ENCODE measurements around the gene RYK. TPM values are rescaled to one million over a fixed set of nuclear protein-coding genes. Genes with fewer than 3 reads are reported as not detected.

RYK gene
- total RNA-seq, 2 experiments from 2014 or later = 7.8 to 9.7 TPM

- peaks cover 24% of the 10 kb centered on the region for H3K4me1 Mint-ChIP-seq
- peaks cover 3% of the 10 kb centered on the region for H3K9me3 Mint-ChIP-seq
- H3K27me3 Mint-ChIP-seq = peaks cover 37% of the 10 kb centered on the region
- DNase-seq = no peak
- H3K36me3 Mint-ChIP-seq (ENCODE audit: low read depth) = peaks cover 2% of the 10 kb centered on the region
- POLR2A ChIA-PET = no interaction called here
- no peak overlapping the region for H3K27ac Mint-ChIP-seq
- CTCF ChIA-PET = interaction anchor here (1.1 to 1.2 kb wide), 2 partner anchors 10 to 12 kb away, joined by 3 read pairs; no protein-coding TSS in a partner anchor
- peak overlapping the region; percentile 49 for H3K4me3 Mint-ChIP-seq
Measured at GRCh38 chr3:134251731-134252391, 1.2 kb upstream of the RYK start.

- CTCF ChIA-PET = interaction anchor here (1.1 kb wide), 1 partner anchor 26 kb away, joined by 3 read pairs; no protein-coding TSS in a partner anchor
- POLR2A ChIA-PET = interaction anchor here (1.1 kb wide), 1 partner anchor 235 kb away, joined by 3 read pairs; no protein-coding TSS in a partner anchor
- Mint-ChIP-seq H3K27ac (peak overlapping the region; percentile 93), H3K36me3 (ENCODE audit: low read depth) (peaks cover 4% of the 10 kb centered on the region), H3K4me3 (peak overlapping the region; percentile 89), H3K4me1 (peaks cover 26% of the 10 kb centered on the region), H3K9me3 (peaks cover 6% of the 10 kb centered on the region), H3K27me3 (peaks cover 25% of the 10 kb centered on the region)
- DNase-seq = peak; percentile 34
Measured at GRCh38 chr3:134249935-134250716, 533 bp downstream of the RYK start.

GRCh38 chr3:134249296-134249841 is 1.3 kb downstream of the RYK start:
- DNase-seq = no peak
- ChIA-PET CTCF (no interaction called here), POLR2A (no interaction called here)
- peaks cover 19% of the 10 kb centered on the region for H3K27me3 Mint-ChIP-seq
- H3K4me3 Mint-ChIP-seq = peak overlapping the region; percentile 89
- H3K36me3 Mint-ChIP-seq (ENCODE audit: low read depth) = peaks cover 4% of the 10 kb centered on the region
- H3K9me3 Mint-ChIP-seq = peaks cover 6% of the 10 kb centered on the region
- H3K4me1 Mint-ChIP-seq = peaks cover 26% of the 10 kb centered on the region
- H3K27ac Mint-ChIP-seq = peak overlapping the region; percentile 93

GRCh38 chr3:134244921-134245320 is 5.7 kb downstream of the RYK start:
- Mint-ChIP-seq H3K27ac (no peak overlapping the region), H3K9me3 (peaks cover 6% of the 10 kb centered on the region), H3K4me3 (no peak overlapping the region), H3K4me1 (peaks cover 19% of the 10 kb centered on the region), H3K36me3 (ENCODE audit: low read depth) (peaks cover 3% of the 10 kb centered on the region), H3K27me3 (peaks cover 6% of the 10 kb centered on the region)
- DNase-seq = no peak
- POLR2A ChIA-PET = no interaction called here
- CTCF ChIA-PET = no interaction called here

DNA sequence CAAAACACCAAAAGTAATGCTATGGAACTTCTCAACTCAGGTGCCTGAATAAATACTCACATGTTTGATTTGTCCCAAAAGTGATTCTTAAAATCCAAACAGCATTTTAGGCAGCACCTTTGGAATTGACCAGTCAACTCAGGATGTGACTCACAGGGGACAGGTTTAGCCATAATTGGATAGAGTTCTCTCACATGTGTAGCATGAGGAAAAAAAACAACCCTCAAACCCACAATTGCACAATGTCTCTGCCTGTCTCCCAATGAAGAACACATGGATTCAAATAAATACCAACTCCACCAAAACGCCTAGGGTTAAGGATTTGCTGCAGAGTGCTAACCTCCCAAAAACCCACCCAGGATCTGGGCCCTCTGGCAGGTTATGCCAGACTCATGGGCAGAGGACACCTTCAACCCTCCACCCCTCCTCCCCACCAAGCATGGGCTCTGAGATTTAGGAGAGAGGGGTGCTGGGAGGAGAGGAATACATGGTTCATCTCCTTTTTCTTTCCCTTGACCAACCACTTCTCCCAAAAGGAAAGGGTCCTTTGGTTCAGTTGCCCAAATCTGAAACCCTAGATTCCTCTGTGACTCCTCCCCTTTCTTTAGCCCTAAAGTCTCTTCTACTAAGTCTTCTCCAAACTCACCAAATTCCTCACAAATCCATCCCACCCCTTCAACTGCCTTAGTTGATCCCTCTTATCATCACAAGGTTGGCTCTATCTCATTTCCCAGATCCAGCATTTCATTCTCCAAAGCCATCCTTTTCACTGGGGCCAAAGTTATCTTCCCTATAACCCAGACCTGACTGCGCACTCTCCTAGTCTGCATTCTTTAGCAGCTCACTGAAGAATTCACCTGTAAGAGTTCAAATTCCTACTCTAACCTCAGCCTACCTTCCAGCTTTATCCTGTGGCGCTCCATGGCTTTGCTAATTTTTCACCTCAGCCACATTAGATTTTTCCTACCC is 7.7 kb downstream of the RYK start:
- H3K27ac Mint-ChIP-seq = no peak overlapping the region
- POLR2A ChIA-PET = no interaction called here
- H3K4me3 Mint-ChIP-seq = no peak overlapping the region
- CTCF ChIA-PET = interaction anchor here (1.6 kb wide), 1 partner anchor 32 kb away, joined by 4 read pairs; no protein-coding TSS in a partner anchor
- H3K27me3 Mint-ChIP-seq = no peaks in the 10 kb centered on the region
- H3K4me1 Mint-ChIP-seq = peaks cover 13% of the 10 kb centered on the region
- peaks cover 2% of the 10 kb centered on the region for H3K36me3 Mint-ChIP-seq (ENCODE audit: low read depth)
- no peak for DNase-seq
- peaks cover 6% of the 10 kb centered on the region for H3K9me3 Mint-ChIP-seq

DNA sequence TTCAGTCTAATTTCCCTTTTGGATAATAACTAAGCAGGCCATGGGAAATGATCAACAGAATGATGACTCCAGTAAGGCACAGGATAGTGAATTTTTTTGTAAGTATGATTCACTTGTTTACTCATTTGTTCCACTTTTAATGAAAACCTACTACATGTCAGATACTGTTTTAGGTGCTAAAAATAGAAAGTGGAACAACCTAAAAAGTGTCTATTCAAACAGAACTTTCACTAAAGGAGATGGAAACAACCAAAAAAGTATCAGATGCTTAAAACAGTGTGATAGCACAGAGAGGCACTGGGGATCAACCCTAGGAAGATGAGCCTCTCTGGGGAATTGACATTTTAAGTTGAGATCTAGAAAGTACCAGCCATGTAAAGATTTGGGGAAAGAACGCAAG is 11.1 kb downstream of the RYK start:
- no peaks in the 10 kb centered on the region for H3K36me3 Mint-ChIP-seq (ENCODE audit: low read depth)
- ChIA-PET POLR2A (no interaction called here), CTCF (interaction anchor here (1.3 kb wide), 1 partner anchor 244 kb away, joined by 3 read pairs; no protein-coding TSS in a partner anchor)
- H3K27me3 Mint-ChIP-seq = no peaks in the 10 kb centered on the region
- H3K4me3 Mint-ChIP-seq = no peak overlapping the region
- H3K9me3 Mint-ChIP-seq = no peaks in the 10 kb centered on the region
- no peak for DNase-seq
- H3K27ac Mint-ChIP-seq = no peak overlapping the region
- peaks cover 26% of the 10 kb centered on the region for H3K4me1 Mint-ChIP-seq

DNA sequence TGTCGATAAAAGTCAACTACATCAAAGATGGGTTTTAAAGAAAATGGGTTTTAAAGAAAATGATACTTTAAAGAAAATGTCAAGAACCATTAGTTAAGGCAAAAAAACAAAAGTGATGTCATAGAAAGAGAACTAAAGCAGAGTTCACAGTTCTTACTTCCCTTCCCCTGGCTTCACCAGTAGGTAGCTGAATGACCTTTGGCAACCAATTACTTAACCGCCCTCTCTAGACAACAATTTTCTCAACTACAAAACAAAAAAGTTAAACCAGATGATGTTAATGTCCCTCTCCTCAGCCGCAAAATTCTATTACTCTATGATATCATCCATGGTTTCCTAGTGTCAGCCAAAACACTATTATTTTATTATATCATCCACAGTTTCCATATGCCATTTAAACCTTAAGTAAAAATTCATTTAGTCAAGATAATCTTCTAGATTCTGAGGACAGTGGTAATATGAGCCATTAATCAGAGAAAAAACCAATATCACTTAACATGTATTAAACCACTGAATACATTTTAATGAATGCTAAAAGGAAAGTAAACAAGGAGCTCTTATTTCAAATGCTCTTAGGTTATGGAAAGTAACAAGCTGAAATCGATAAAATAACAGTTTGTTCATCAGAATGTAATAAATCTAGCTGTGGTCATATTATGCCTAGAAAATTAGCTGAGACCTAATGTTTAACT is 13.1 kb downstream of the RYK start:
- H3K36me3 Mint-ChIP-seq (ENCODE audit: low read depth) = no peaks in the 10 kb centered on the region
- no peak overlapping the region for H3K4me3 Mint-ChIP-seq
- no peak overlapping the region for H3K27ac Mint-ChIP-seq
- DNase-seq = no peak
- no peaks in the 10 kb centered on the region for H3K9me3 Mint-ChIP-seq
- ChIA-PET POLR2A (no interaction called here), CTCF (interaction anchor here (0.9 kb wide), 1 partner anchor 10 kb away, joined by 3 read pairs; no protein-coding TSS in a partner anchor)
- H3K27me3 Mint-ChIP-seq = no peaks in the 10 kb centered on the region
- H3K4me1 Mint-ChIP-seq = peaks cover 20% of the 10 kb centered on the region

GRCh38 chr3:134236505-134237170 is 14.0 kb downstream of the RYK start:
- Mint-ChIP-seq H3K36me3 (ENCODE audit: low read depth) (no peaks in the 10 kb centered on the region), H3K27me3 (no peaks in the 10 kb centered on the region), H3K27ac (no peak overlapping the region), H3K4me1 (peaks cover 27% of the 10 kb centered on the region), H3K9me3 (no peaks in the 10 kb centered on the region), H3K4me3 (no peak overlapping the region)
- ChIA-PET POLR2A (no interaction called here), CTCF (no interaction called here)
- DNase-seq = no peak

DNA sequence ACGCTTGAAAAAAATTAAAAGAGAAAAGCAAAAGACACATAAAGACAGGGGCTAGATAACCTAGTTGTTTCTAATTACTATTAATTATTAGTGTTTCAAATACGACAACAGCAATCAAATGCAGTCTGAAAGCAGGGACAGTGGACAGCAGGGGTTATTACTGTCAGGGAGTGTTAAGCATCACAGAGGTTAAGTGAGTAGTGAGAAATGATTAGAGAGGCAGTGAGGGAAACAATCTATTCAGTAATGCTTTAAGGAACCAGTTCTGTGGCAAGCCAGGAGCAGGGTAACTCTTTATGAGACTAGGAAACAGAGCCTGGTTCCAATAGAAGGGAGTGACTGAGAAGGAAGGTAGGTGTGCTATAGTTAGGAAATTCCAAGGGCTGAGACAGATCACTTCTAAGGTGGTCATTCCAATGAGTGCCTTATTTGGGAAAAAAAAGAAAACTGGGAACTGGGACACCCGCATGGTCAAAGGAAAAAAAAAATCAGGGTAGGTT is 15.0 kb downstream of the RYK start:
- no peak for DNase-seq
- CTCF ChIA-PET = no interaction called here
- no peak overlapping the region for H3K27ac Mint-ChIP-seq
- no peaks in the 10 kb centered on the region for H3K27me3 Mint-ChIP-seq
- no peaks in the 10 kb centered on the region for H3K36me3 Mint-ChIP-seq (ENCODE audit: low read depth)
- H3K4me3 Mint-ChIP-seq = no peak overlapping the region
- POLR2A ChIA-PET = no interaction called here
- no peaks in the 10 kb centered on the region for H3K9me3 Mint-ChIP-seq
- peaks cover 29% of the 10 kb centered on the region for H3K4me1 Mint-ChIP-seq

DNA sequence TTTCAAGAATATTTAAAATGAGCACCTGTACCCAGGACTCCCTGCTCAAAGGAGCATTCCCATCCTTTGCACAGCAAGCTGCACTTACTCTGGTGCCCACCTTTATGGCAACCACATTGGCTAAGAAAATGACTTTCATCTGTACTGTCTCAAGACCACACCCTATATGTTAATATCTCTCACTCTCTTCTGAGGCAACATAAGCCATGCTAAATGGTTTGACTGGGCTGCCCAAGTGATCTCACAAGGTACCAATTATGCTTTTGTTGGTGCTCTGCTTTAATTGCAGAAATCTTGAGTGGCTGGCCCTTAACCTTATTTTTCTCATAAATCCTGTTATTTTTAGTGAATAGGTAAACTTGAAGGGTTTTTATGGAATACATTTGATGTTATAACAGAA is 17.7 kb downstream of the RYK start:
- ChIA-PET CTCF (interaction anchor here (1.0 kb wide), 1 partner anchor 20 kb away, joined by 3 read pairs; no protein-coding TSS in a partner anchor), POLR2A (interaction anchor here (0.6 kb wide), 1 partner anchor 603 kb away, joined by 3 read pairs; no protein-coding TSS in a partner anchor)
- peaks cover 23% of the 10 kb centered on the region for H3K4me1 Mint-ChIP-seq
- H3K4me3 Mint-ChIP-seq = no peak overlapping the region
- H3K27me3 Mint-ChIP-seq = no peaks in the 10 kb centered on the region
- H3K9me3 Mint-ChIP-seq = no peaks in the 10 kb centered on the region
- H3K27ac Mint-ChIP-seq = no peak overlapping the region
- no peak for DNase-seq
- no peaks in the 10 kb centered on the region for H3K36me3 Mint-ChIP-seq (ENCODE audit: low read depth)

- no peak for DNase-seq
- Mint-ChIP-seq H3K4me1 (peaks cover 21% of the 10 kb centered on the region), H3K4me3 (no peak overlapping the region), H3K27me3 (no peaks in the 10 kb centered on the region), H3K9me3 (no peaks in the 10 kb centered on the region), H3K27ac (no peak overlapping the region), H3K36me3 (ENCODE audit: low read depth) (no peaks in the 10 kb centered on the region)
- ChIA-PET POLR2A (interaction anchor here (0.6 kb wide), 1 partner anchor 602 kb away, joined by 3 read pairs; no protein-coding TSS in a partner anchor), CTCF (interaction anchor here (1.0 to 1.1 kb wide), 2 partner anchors 16 to 19 kb away, joined by 3 read pairs; no protein-coding TSS in a partner anchor)
Measured at GRCh38 chr3:134232151-134232550, 18.5 kb downstream of the RYK start.

All from activated CD4-positive, alpha-beta T cell treated with anti-CD3 and anti-CD28 coated beads, Interleukin-2, amount 10 ng/mL, durations not matched to agents 7 days and 5 days (primary cell).